GM19438 (cell line): Measurements from ENCODE around the gene ATAD3A.

Experiments
- ATAC-seq: cut with Tn5 transposase; IDR thresholded peaks from one replicate; pipeline ENCODE4 v1.9.1; 2021; ENCODE audit warnings: low read depth; ENCODE audit not compliant: unreplicated experiment

ATAD3A gene

DNA sequence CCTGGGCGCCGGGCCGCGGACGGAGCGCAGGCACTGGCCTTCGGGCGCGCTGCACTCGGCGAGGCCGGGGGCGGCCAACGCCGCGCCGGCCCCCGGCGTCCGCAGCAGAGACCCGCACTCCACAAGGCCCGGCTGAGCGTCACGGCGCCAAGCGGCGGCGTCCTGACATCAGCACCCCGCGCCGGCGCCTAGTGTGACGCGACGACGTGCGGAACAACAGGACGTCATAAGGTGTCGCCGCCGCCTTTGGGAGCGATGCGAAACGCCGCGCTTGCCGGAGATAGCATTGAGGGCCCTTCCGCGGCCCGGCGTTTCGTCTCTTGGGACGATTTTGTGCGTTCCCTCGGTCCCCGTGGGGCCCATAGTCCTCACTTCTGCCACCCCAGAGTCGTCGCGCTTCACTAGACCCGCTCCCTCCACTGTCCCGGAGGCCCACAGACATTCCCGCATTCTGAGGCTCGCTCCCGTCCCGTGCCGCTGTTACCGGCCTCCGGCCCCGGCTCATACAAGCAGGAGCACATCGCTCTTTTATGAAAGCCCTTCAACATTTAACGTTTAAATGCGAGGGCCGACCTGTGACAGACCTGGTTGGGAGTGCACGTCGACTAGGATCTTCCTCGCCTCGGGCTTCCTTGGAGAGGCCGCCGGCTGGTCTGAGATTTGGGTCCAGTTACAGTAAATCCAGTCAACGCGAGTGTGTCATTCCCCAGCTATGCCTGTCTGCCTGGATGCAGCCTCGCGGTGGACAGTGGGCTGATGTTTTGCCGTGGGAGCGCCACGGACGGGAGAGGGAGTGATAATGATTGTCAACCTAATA lies 63.0 kb downstream of the ATAD3A start, which contains the start of gene SSU72:
SSU72 (minus strand) TSS at position 143 of the 817 bp plus-strand sequence. CDS start 306 bp downstream, outside the sequence.
- ATAC-seq, result peak; percentile 84

DNA sequence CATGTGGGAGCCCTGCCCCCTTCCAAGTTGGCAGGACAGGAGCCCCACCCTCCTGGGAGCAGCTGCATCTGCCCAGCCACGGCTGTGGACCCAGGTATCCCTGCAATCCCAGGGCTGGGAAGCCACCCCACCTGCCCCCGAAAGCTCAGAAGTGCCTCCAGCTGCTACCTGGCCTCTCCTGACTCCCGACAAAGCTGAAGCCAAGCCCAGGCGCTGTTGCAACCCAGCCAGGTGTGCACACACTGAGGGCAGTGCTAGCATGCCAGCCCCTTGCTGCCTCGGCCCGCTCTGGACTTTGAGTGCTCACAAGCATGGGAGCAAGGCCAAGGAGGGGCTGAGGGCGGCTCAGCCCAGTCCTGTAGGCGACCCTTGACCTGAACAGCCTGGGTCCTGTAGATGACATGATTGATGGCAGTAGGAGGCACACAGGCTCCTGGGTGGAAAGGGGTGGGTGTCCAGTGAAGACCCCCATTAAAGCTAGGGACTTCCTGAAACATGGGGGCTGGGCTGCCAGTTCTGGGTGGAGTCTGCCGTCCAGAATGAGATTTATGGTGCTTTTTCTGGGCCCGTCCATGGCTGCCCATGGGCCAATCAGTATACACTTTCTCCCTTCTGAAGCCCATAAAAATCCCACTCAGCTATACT lies 65.5 kb downstream of the ATAD3A start:
- ATAC-seq, result no peak

DNA sequence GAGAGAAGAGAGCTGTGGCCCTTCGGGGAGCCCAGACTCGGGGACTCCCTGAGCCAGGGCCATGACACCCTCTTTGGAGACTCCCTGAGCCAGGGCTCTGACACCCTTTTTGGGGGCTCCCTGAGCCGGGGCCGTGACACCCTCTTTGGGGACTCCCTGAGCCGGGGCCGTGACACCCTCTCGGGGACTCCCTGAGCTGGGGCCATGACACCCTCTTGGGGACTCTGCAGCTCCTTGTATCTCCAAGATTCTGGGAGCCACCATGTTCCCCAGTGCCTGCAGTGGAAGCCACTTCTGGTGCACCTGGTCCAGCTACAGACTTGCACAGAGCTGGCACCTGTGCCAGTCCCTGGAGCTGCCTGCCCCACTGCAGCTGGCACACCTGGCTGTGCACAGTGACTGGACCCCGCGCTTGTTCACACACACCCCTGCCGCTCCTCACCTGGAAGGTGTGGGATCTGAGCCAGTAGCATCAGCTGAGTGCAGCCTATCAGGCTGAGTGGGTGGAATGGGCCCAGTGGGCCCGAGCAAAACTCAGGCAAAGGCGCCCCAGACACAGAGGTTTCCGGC lies 66.5 kb downstream of the ATAD3A start:
- no peak for ATAC-seq

DNA sequence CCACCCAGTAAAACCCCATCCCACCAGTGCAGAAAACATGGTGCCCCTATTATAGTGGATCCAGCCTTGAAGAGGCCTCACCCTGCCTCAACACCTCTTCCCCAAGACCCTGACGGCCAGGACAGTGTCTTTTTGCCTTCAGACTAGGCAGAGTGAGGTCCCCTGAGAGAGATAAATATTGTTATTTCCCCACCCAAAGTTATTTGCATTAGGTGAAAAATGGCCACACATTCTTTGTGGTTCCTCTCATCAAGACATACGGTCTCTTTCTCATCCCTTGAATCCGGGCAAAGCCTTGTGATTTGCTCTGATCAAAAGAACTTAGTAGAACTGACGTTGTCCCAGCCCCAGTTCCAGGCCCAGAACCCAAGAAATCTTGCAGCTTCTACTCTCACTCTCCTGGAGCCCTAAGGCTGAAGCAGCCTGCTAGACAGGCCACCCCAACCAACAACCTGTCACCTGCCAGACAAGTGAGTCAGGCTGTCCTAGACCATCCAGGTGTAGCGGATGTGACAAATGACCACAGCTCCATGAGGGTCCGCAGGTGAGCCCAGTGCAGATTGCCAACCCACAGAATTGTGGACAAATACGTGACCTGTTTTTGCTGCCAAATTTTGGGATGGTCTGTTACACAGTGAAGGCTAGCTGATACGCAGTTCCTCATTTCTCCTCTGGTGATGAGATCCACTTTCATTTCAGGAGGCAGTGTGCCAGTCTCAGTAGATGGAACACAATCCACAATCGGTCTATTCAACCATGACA lies 70.8 kb downstream of the ATAD3A start:
- ATAC-seq, result no peak

DNA sequence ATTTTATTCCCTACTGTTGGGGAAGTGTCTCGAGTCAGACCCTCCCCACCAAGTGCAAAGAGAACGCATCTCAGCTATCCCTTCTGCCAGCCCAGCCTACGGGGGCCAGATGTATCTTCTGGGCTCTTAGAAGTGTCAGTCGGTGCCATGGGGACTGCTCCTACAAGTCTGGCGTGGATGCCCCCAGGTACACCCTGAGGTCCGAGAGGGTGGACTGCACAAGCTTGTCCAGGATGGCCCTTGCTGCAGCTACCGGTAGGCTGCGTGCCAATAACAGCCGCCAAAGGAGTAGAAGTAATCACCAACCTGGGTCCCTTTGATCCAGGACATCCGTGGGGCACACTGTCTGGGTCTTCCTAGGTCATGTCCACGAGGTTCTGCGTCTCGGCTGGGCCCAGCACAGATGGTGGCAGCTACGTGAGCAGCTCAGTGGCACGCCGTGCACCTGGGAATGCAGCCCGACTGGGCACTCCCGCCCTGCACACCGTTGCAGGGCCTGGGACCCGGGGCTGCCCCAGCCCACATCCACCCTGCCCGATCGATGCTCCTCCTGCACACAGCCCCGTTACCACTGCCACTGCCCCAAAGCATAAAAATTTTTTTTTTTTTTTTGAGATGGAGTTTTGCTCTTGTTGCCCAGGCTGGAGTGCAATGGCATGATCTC lies 71.5 kb downstream of the ATAD3A start:
- ATAC-seq, result no peak
